ENCODE data around the gene BAIAP2L1. TPM values are rescaled to one million over a fixed set of nuclear protein-coding genes. Genes with fewer than 3 reads are reported as not detected.

The BAIAP2L1 gene
- total RNA-seq, 1 donor from 2014 or later, result 35.1 TPM

DNA sequence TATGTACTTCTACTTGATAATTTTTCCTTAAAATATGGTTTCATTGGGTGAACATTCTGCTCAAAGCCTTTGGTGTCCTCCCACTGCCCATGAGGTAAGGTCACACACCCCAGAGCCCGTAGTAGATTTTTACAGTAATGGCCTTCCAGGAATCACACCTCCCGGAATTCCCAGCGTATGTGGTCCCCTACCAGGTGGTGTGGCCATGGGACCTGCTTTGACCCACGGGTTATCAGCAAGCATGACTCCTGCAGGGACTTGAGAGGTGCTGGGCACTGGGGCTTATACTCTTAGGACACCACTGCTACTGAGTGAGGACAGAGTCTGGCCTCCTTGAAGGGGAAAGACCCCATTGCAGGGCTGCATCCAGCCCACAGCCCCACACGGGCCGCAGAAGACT, 42.2 kb downstream of the BAIAP2L1 start:
- peaks cover 2% of the 10 kb centered on the region for H3K27me3 Mint-ChIP-seq (ENCODE audit: insufficient read depth, low read depth)
- no peaks in the 10 kb centered on the region for H3K9me3 ChIP-seq (ENCODE audit: low read depth)
- H4K20me1 ChIP-seq (ENCODE audit: low read depth), result no peaks in the 10 kb centered on the region
- H3K9me3 Mint-ChIP-seq, result no peaks in the 10 kb centered on the region
- H3K4me1 Mint-ChIP-seq, result peaks cover 13% of the 10 kb centered on the region
- H3K27ac Mint-ChIP-seq, result no peak overlapping the region
- no peak overlapping the region for H3K4me2 ChIP-seq
- no peaks in the 10 kb centered on the region for H3K4me1 ChIP-seq
- no peaks in the 10 kb centered on the region for H3K36me3 Mint-ChIP-seq
- no peaks in the 10 kb centered on the region for H3K27me3 ChIP-seq
- no peak for TF ChIP-seq EZH2 (IDR thresholded peaks at IDR 0.05)
- no peak for TF ChIP-seq EZH2phosphoT487 (IDR thresholded peaks at IDR 0.05)
- TF ChIP-seq, protein P1, sequence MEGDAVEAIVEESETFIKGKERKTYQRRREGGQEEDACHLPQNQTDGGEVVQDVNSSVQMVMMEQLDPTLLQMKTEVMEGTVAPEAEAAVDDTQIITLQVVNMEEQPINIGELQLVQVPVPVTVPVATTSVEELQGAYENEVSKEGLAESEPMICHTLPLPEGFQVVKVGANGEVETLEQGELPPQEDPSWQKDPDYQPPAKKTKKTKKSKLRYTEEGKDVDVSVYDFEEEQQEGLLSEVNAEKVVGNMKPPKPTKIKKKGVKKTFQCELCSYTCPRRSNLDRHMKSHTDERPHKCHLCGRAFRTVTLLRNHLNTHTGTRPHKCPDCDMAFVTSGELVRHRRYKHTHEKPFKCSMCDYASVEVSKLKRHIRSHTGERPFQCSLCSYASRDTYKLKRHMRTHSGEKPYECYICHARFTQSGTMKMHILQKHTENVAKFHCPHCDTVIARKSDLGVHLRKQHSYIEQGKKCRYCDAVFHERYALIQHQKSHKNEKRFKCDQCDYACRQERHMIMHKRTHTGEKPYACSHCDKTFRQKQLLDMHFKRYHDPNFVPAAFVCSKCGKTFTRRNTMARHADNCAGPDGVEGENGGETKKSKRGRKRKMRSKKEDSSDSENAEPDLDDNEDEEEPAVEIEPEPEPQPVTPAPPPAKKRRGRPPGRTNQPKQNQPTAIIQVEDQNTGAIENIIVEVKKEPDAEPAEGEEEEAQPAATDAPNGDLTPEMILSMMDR (IDR thresholded peaks at IDR 0.05), result no peak
- H3K27ac ChIP-seq, result no peak overlapping the region
- no peaks in the 10 kb centered on the region for H3K36me3 ChIP-seq
- H2AFZ ChIP-seq (replicated peaks), result no peak overlapping the region
- H3K4me3 ChIP-seq, result no peak overlapping the region
- no peak for DNase-seq (ENCODE audit: low spot score)
- H3K9ac ChIP-seq, result no peak overlapping the region
- H3K4me3 Mint-ChIP-seq, result no peak overlapping the region
- peaks cover 12% of the 10 kb centered on the region for H3F3A ChIP-seq (ENCODE audit: low read depth)
- H3K79me2 ChIP-seq (ENCODE audit: low read depth), result no peaks in the 10 kb centered on the region

DNA sequence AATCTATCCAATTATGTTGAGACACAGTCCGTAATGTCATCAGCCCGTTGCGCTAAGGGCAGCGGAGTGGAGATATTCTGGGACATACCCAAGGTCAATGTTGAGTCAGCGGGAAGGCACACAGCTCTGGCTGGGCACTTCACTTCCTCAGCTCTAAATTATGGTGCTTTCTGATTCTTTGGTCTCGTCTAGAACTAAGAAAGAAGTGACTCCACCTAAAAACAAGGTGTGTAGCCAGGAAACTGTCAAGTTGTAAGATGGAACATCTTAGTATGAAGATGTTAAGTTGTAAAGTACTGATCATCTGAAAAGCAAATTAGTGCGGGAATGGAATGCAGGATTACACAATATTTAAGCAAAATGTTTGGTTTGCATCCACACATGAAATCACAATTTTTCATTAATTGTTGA, 43.1 kb downstream of the BAIAP2L1 start:
- Histone ChIP-seq H3K4me3 (no peak overlapping the region), H3K36me3 (no peaks in the 10 kb centered on the region), H4K20me1 (ENCODE audit: low read depth) (peaks cover 3% of the 10 kb centered on the region), H3K79me2 (ENCODE audit: low read depth) (peaks cover 3% of the 10 kb centered on the region), H3K9ac (no peak overlapping the region), H3K4me1 (no peaks in the 10 kb centered on the region), H3K9me3 (ENCODE audit: low read depth) (no peaks in the 10 kb centered on the region), H3K4me2 (no peak overlapping the region), H3K27me3 (no peaks in the 10 kb centered on the region), H3F3A (ENCODE audit: low read depth) (peaks cover 12% of the 10 kb centered on the region), H2AFZ (replicated peaks) (no peak overlapping the region), H3K27ac (no peak overlapping the region)
- Mint-ChIP-seq H3K4me3 (no peak overlapping the region), H3K9me3 (no peaks in the 10 kb centered on the region), H3K4me1 (peaks cover 13% of the 10 kb centered on the region), H3K36me3 (no peaks in the 10 kb centered on the region), H3K27ac (no peak overlapping the region), H3K27me3 (ENCODE audit: insufficient read depth, low read depth) (peaks cover 2% of the 10 kb centered on the region)
- no peak for DNase-seq (ENCODE audit: low spot score)
- no peak for TF ChIP-seq EZH2 (IDR thresholded peaks at IDR 0.05)
- TF ChIP-seq, protein P1 (IDR thresholded peaks at IDR 0.05), result no peak
- TF ChIP-seq EZH2phosphoT487 (IDR thresholded peaks at IDR 0.05), result no peak

DNA sequence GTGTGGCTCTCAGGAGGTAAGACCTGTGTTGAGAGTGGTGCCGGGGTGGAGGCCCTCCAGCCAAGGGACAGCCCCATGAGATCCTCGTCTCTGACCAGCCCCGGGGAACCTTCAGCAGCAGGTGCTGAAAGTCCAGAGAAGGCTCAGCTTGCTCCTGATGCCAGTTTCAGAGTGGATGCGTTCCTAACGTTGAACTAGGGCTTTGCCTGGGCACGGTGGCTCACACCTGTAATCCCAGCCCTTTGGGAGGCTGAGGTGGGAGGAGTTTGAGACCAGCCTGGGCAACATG, 45.7 kb downstream of the BAIAP2L1 start:
- H3K4me3 Mint-ChIP-seq, result no peak overlapping the region
- H3K36me3 Mint-ChIP-seq, result no peaks in the 10 kb centered on the region
- Histone ChIP-seq H2AFZ (replicated peaks) (no peak overlapping the region), H3K9ac (no peak overlapping the region), H3K27ac (no peak overlapping the region), H3K4me2 (no peak overlapping the region), H3K4me3 (no peak overlapping the region), H3K9me3 (ENCODE audit: low read depth) (no peaks in the 10 kb centered on the region), H3K79me2 (ENCODE audit: low read depth) (peaks cover 5% of the 10 kb centered on the region), H3K4me1 (no peaks in the 10 kb centered on the region), H3K27me3 (no peaks in the 10 kb centered on the region), H3F3A (ENCODE audit: low read depth) (no peaks in the 10 kb centered on the region), H3K36me3 (no peaks in the 10 kb centered on the region), H4K20me1 (ENCODE audit: low read depth) (peaks cover 6% of the 10 kb centered on the region)
- no peak for DNase-seq (ENCODE audit: low spot score)
- peaks cover 4% of the 10 kb centered on the region for H3K27me3 Mint-ChIP-seq (ENCODE audit: insufficient read depth, low read depth)
- TF ChIP-seq EZH2phosphoT487 (IDR thresholded peaks at IDR 0.05) (no peak), EZH2 (IDR thresholded peaks at IDR 0.05) (no peak)
- TF ChIP-seq, protein P1 (IDR thresholded peaks at IDR 0.05), result no peak
- peaks cover 5% of the 10 kb centered on the region for H3K4me1 Mint-ChIP-seq
- H3K9me3 Mint-ChIP-seq, result no peaks in the 10 kb centered on the region
- H3K27ac Mint-ChIP-seq, result no peak overlapping the region
